T-cell (primary cell): ENCODE measurements around the gene CFD. TPM values are rescaled to one million over a fixed set of nuclear protein-coding genes. Genes with fewer than 3 reads are reported as not detected.
"Not testable (repeated sequence)": the region's sequence is repeated elsewhere in the genome, so short reads cannot be mapped to it uniquely, and the experiment has no call there.

Source experiments
- ATAC-seq, 4 experiments: fragments of 200-7000 bp in 3 of 4; fragments of 150-1000 bp in 1 of 4; cut with Tn5 transposase; replicated peaks in 1 of 4; 1 replicate in 3 of 4; 2 replicates in 1 of 4; pipeline ENCODE4 v1.10.0; 2021; ENCODE audit warnings: moderate library complexity in 3 of 4, mild to moderate bottlenecking in 2 of 4, moderate number of reproducible peaks in 1 of 4
- CTCF ChIA-PET, 2 donors: fragments of 300-600 bp; sonication (Branson Sonifier 250); formaldehyde crosslinking; loops; one replicate each; lab custom pipeline; 2022; ENCODE audit warnings: antibody characterized with exemption in 2 of 2; lab: Charles Lee
- POLR2A ChIA-PET, 2 donors: fragments of 300-600 bp; sonication (Branson Sonifier 250); formaldehyde crosslinking; loops; one replicate each; lab custom pipeline; 2022; ENCODE audit warnings: antibody characterized with exemption in 2 of 2; lab: Charles Lee
- DNase-seq, 35 experiments: peaks; one replicate each; pipeline versions ENCODE4 v3.0.0 to v3.0.0-alpha.2; 2013 to 2023
- H3K27ac ChIP-seq: one replicate; pipeline ENCODE4 v1.5.1; 2013; ENCODE audit warnings: low read length
- H3K27me3 ChIP-seq, 2 experiments: replicated peaks in 1 of 2; 1 replicate in 1 of 2; 2 replicates in 1 of 2; pipeline versions ENCODE4 v1.6.1 to v1.7.0; 2013; ENCODE audit warnings: low read length in 1 of 2, mixed read lengths in 1 of 2; ENCODE audit not compliant: control insufficient read depth in 2 of 2, insufficient read depth in 2 of 2; ENCODE audit errors: extremely low read depth in 1 of 2
- H3K36me3 ChIP-seq, 2 donors: 1 replicate in 1 of 2; 2 replicates in 1 of 2; pipeline versions ENCODE4 v1.6.1 to v1.7.0; 2013; ENCODE audit warnings: low read length in 1 of 2; ENCODE audit not compliant: control insufficient read depth in 2 of 2, insufficient read depth in 1 of 2; ENCODE audit errors: extremely low read depth in 1 of 2
- H3K4me1 ChIP-seq, 2 experiments: 1 replicate in 1 of 2; 2 replicates in 1 of 2; pipeline versions ENCODE4 v1.6.1 to v1.7.0; 2013; ENCODE audit warnings: low read length in 2 of 2, mixed read lengths in 1 of 2; ENCODE audit not compliant: insufficient read depth in 2 of 2, control insufficient read depth in 1 of 2; ENCODE audit errors: extremely low read depth in 1 of 2
- H3K4me3 ChIP-seq, 2 donors: 1 replicate in 1 of 2; 2 replicates in 1 of 2; pipeline versions ENCODE4 v1.5.1 to v1.7.0; 2013; ENCODE audit warnings: mild to moderate bottlenecking in 2 of 2, low read length in 1 of 2, moderate library complexity in 1 of 2; ENCODE audit not compliant: control insufficient read depth in 1 of 2; ENCODE audit errors: extremely low read depth in 1 of 2
- H3K9me3 ChIP-seq: 2 replicates; pipeline ENCODE4 v1.7.0; 2013
- H3K27ac Mint-ChIP-seq, 2 donors: one replicate each; pipeline ENCODE4 v1.8.0; 2020 to 2021; ENCODE audit warnings: mild to moderate bottlenecking in 2 of 2, mixed read lengths in 2 of 2
- H3K27me3 Mint-ChIP-seq, 2 donors: one replicate each; pipeline ENCODE4 v1.8.0; 2021 to 2022; ENCODE audit warnings: mixed read lengths in 2 of 2
- H3K36me3 Mint-ChIP-seq: one replicate; pipeline ENCODE4 v1.8.0; 2021; ENCODE audit warnings: mixed read lengths
- H3K4me1 Mint-ChIP-seq, 3 donors: one replicate each; pipeline ENCODE4 v1.8.0; 2020 to 2022; ENCODE audit warnings: mixed read lengths in 3 of 3, mild to moderate bottlenecking in 1 of 3
- H3K4me3 Mint-ChIP-seq, 3 donors: one replicate each; pipeline ENCODE4 v1.8.0; 2020 to 2022; ENCODE audit warnings: mild to moderate bottlenecking in 3 of 3, mixed read lengths in 3 of 3, moderate library complexity in 3 of 3
- H3K9me3 Mint-ChIP-seq, 3 donors: one replicate each; pipeline ENCODE4 v1.8.0; 2020 to 2022; ENCODE audit warnings: mixed read lengths in 3 of 3
- WGBS: methylation state at CpG from one replicate; pipeline ENCODE4 v1.1.5; 2013; ENCODE audit warnings: missing lambda C conversion rate; ENCODE audit not compliant: insufficient coverage; 5-methylcytosine and 5-hydroxymethylcytosine counted together
- total RNA-seq, 35 experiments: library from RNA in 6 of 35; stranded (reverse) in 6 of 35; fragments of 120-200 nt in 1 of 35; gene quantifications; one replicate each; pipeline versions ENCODE4 v1.2.1 to v1.2.4 and lab custom pipeline; 2013 to 2026

The CFD gene
- total RNA-seq, 5 donors from 2014 or later (not counting 1 experiment from before 2014, with no cell fraction given), result 2.8 to 10.3 (median 5.6) TPM

DNA sequence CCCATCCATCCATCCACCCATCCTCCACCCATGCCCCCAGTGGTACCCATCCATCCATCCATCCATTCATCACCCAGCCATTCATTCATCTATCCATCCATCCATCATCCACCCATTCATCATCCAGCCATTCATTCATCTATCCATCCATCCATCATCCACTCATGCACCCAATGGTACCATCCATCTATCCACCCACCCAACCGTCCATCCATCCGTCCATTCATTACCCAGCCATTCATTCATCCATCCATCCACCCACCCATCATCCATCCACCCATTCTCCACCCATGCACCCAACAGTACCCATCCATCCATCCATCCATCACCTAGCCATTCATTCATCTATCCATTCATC lies 43.0 kb upstream of the CFD start:
- POLR2A ChIA-PET, result no interaction called here
- 95% methylated on average over 2 of the region's 2 CpGs for WGBS

DNA sequence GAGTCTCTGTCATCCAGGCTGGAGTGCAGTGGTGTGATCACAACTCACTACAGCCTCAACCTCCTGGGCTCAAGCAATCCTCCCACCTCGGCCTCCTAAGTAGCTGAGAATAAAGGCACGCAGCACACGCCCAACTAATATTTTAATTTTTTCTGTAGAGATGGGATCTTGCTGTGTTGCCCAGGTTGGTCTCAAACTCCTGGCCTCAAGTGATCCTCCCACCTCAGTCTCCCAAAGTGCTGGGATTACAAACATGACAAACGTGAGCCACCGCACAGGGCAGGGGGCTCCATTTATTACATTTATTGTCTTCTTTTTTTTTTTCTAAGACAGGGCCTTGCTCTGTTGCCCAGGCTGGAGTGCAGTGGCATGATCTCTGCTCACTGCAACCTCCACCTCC lies 39.3 kb upstream of the CFD start:
- Mint-ChIP-seq H3K4me3 (peak overlapping the region in 1 of 3 donors; percentile 20), H3K27me3 (peaks cover 13 to 21% of the 10 kb centered on the region in 2 donors)
- CTCF ChIA-PET, H3K36me3 ChIP-seq, H3K4me1 ChIP-seq, ATAC-seq, H3K9me3 Mint-ChIP-seq, H3K27ac ChIP-seq, H3K9me3 ChIP-seq, H3K27ac Mint-ChIP-seq, H3K36me3 Mint-ChIP-seq, H3K4me1 Mint-ChIP-seq, DNase-seq, H3K4me3 ChIP-seq: not testable (repeated sequence)
- 77% methylated on average over 2 of the region's 5 CpGs for WGBS
- POLR2A ChIA-PET, result interaction anchor here in 1 of 2 donors (0.6 kb wide), 1 partner anchor 123 kb away, joined by 6 read pairs; no protein-coding TSS in a partner anchor
- peaks cover 2 to 33% of the 10 kb centered on the region in 2 experiments for H3K27me3 ChIP-seq

More for the DNA sequence above, 43.0 kb upstream of the CFD start:
- Histone ChIP-seq H3K4me1 (no peaks in the 10 kb centered on the region), H3K4me3 (no peak overlapping the region), H3K36me3 (peaks cover 6 to 21% of the 10 kb centered on the region in 2 donors), H3K9me3 (no peaks in the 10 kb centered on the region), H3K27me3 (peaks cover 2 to 7% of the 10 kb centered on the region in 2 experiments), H3K27ac (no peak overlapping the region)
- peaks cover 14% of the 10 kb centered on the region for H3K36me3 Mint-ChIP-seq
- no peaks in the 10 kb centered on the region for H3K27me3 Mint-ChIP-seq
- no peak overlapping the region for H3K27ac Mint-ChIP-seq
- H3K4me1 Mint-ChIP-seq, result peaks cover 0 to 7% (median 2%) of the 10 kb centered on the region in 3 donors
- no peak overlapping the region for H3K4me3 Mint-ChIP-seq
- DNase-seq (no peak), ATAC-seq (no peak)
- no peaks in the 10 kb centered on the region for H3K9me3 Mint-ChIP-seq
- CTCF ChIA-PET, result no interaction called here

DNA sequence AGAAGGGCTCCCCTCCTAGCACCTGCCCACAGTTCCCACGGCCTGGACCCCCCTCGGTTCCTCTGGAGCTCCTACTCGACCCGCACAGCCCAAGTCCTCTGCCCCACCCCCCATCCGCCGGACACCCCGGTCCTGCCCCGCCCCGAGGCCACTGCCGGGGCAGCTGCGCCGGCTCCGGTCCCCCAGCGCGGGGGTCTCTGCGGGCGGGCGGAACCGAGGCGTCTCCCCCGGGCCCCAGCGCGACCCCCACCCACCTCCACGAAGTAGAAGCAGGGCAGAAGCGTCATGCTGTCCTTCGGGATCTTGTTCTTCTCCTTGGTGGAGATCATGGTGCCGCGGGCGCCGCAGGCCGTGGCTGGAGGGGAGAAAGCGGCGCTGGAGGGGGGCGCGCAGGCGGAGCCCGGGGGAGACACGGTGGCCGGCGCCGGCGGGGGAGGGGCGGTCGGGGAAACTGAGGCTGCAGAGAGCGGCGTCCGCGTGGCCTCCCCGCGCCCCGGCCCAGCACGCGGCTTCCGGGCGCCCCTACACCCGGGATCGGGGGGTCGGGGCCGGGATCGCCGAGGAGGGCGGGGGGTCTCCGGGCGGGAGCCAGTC lies 38.1 kb upstream of the CFD start:
- peak overlapping the region in 1 of 3 donors; percentile 39 for H3K4me3 Mint-ChIP-seq
- Histone ChIP-seq H3K36me3 (no peaks in the 10 kb centered on the region), H3K27me3 (peaks cover 2 to 42% of the 10 kb centered on the region in 2 experiments), H3K9me3 (no peaks in the 10 kb centered on the region), H3K4me3 (no peak overlapping the region), H3K27ac (no peak overlapping the region), H3K4me1 (peaks cover 0 to 2% of the 10 kb centered on the region in 2 experiments)
- 6% methylated on average over 35 of the region's 64 CpGs for WGBS
- H3K4me1 Mint-ChIP-seq, result peaks cover 0 to 4% (median 2%) of the 10 kb centered on the region in 3 donors
- DNase-seq (no peak), ATAC-seq (no peak)
- ChIA-PET POLR2A (interaction anchor here in 1 of 2 donors (0.6 kb wide), 1 partner anchor 524 kb away, joined by 4 read pairs; no protein-coding TSS in a partner anchor), CTCF (interaction anchor here in 1 of 2 donors (0.5 kb wide), 1 partner anchor 624 kb away, joined by 6 read pairs; no protein-coding TSS in a partner anchor)
- H3K9me3 Mint-ChIP-seq, result no peaks in the 10 kb centered on the region
- H3K36me3 Mint-ChIP-seq, result peaks cover 2% of the 10 kb centered on the region
- H3K27me3 Mint-ChIP-seq, result peaks cover 13 to 21% of the 10 kb centered on the region in 2 donors
- no peak overlapping the region for H3K27ac Mint-ChIP-seq

GRCh38 chr19:821825-822503 lies 37.5 kb upstream of the CFD start, which contains the start of gene PLPPR3:
Gene PLPPR3 (minus strand): TSS chr19:821955. CDS start chr19:821559, 396 bp downstream.
- WGBS, result 2% methylated on average over 36 of the region's 86 CpGs
- Mint-ChIP-seq H3K27me3 (peaks cover 13 to 21% of the 10 kb centered on the region in 2 donors), H3K9me3 (no peaks in the 10 kb centered on the region), H3K4me3 (peak within 1 kb of the TSS in 2 of 3 donors; percentile 28 to 39), H3K4me1 (peaks cover 0 to 2% (median 0%) of the 10 kb centered on the region in 3 donors), H3K36me3 (no peaks in the 10 kb centered on the region), H3K27ac (no peak within 1 kb of the TSS)
- ATAC-seq (no peak), DNase-seq (no peak)
- no peak within 1 kb of the TSS for H3K27ac ChIP-seq
- H3K9me3 ChIP-seq, result no peaks in the 10 kb centered on the region
- H3K4me3 ChIP-seq, result no peak within 1 kb of the TSS
- no peaks in the 10 kb centered on the region for H3K36me3 ChIP-seq
- POLR2A ChIA-PET, result no interaction called here
- H3K27me3 ChIP-seq, result peaks cover 2 to 42% of the 10 kb centered on the region in 2 experiments
- H3K4me1 ChIP-seq, result peaks cover 0 to 2% of the 10 kb centered on the region in 2 experiments
- CTCF ChIA-PET, result no interaction called here

GRCh38 chr19:823565-824121 lies 35.8 kb upstream of the CFD start:
- CTCF ChIA-PET, result interaction anchor here in 1 of 2 donors (0.7 kb wide), 1 partner anchor 51 kb away, joined by 4 read pairs; no protein-coding TSS in a partner anchor
- no peaks in the 10 kb centered on the region for H3K9me3 Mint-ChIP-seq

DNA sequence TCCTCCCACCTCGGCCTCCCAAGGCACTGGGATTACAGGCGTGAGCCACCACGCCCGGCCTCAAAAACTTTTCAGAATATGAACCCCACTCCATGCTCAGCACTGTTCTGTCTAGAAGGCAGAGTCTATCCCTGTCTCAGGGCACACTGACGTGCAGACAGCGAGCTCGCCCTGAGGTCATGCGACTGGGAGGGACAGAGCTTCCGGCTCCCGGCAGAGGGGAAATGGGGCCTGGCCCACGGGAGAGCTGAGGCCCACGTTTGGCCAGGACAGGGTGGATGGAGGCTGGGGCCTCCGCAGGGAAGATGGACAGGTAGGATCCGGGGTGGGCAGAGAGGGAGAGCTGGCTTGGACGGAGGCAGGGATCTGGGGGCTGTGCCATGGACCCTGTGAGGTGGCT lies 34.6 kb upstream of the CFD start:
- DNase-seq (no peak), ATAC-seq (no peak)
- CTCF ChIA-PET, result interaction anchor here in 1 of 2 donors (0.5 kb wide), 1 partner anchor 482 kb away, joined by 5 read pairs; no protein-coding TSS in a partner anchor

More at GRCh38 chr19:823565-824121, 35.8 kb upstream of the CFD start:
- WGBS, result 63% methylated on average over 11 of the region's 12 CpGs
- Mint-ChIP-seq H3K4me1 (peaks cover 0 to 2% (median 0%) of the 10 kb centered on the region in 3 donors), H3K27me3 (peaks cover 13 to 21% of the 10 kb centered on the region in 2 donors), H3K4me3 (no peak overlapping the region), H3K27ac (no peak overlapping the region), H3K36me3 (no peaks in the 10 kb centered on the region)
- ATAC-seq (no peak), DNase-seq (no peak)
- POLR2A ChIA-PET, result no interaction called here
- H3K27ac ChIP-seq, result no peak overlapping the region
- peaks cover 0 to 2% of the 10 kb centered on the region in 2 experiments for H3K4me1 ChIP-seq
- H3K36me3 ChIP-seq, result no peaks in the 10 kb centered on the region
- H3K9me3 ChIP-seq, result no peaks in the 10 kb centered on the region
- H3K27me3 ChIP-seq, result peaks cover 2 to 56% of the 10 kb centered on the region in 2 experiments
- no peak overlapping the region for H3K4me3 ChIP-seq

More for the DNA sequence above, 34.6 kb upstream of the CFD start:
- Mint-ChIP-seq H3K36me3 (no peaks in the 10 kb centered on the region), H3K27me3 (peaks cover 13 to 21% of the 10 kb centered on the region in 2 donors), H3K4me1 (peaks cover 0 to 2% (median 0%) of the 10 kb centered on the region in 3 donors), H3K4me3 (no peak overlapping the region), H3K9me3 (no peaks in the 10 kb centered on the region), H3K27ac (peak overlapping the region in 1 of 2 donors; percentile 57)
- no peaks in the 10 kb centered on the region for H3K36me3 ChIP-seq
- H3K27ac ChIP-seq, result no peak overlapping the region
- no peak overlapping the region for H3K4me3 ChIP-seq
- H3K4me1 ChIP-seq, result peaks cover 0 to 2% of the 10 kb centered on the region in 2 experiments
- peaks cover 2 to 65% of the 10 kb centered on the region in 2 experiments for H3K27me3 ChIP-seq
- H3K9me3 ChIP-seq, result no peaks in the 10 kb centered on the region
- POLR2A ChIA-PET, result interaction anchor here in 1 of 2 donors (0.5 kb wide), 1 partner anchor 95 kb away, joined by 20 read pairs; no protein-coding TSS in a partner anchor
- WGBS, result 65% methylated on average over 13 of the region's 15 CpGs
